ENCODE results near the gene OBP2A. TPM values are rescaled to one million over a fixed set of nuclear protein-coding genes. Genes with fewer than 3 reads are reported as not detected.
"Not testable (repeated sequence)": the region's sequence is repeated elsewhere in the genome, so short reads cannot be mapped to it uniquely, and the experiment has no call there.

OBP2A gene
- total RNA-seq, 1 donor from 2014 or later = not detected

- no peak for DNase-seq (ENCODE audit: low spot score)
These were observed 19.7 kb upstream of the OBP2A start for GRCh38 chr9:135526089-135526729.

GRCh38 chr9:135526730-135527571 lies 19.0 kb upstream of the OBP2A start:
- DNase-seq (ENCODE audit: low spot score) = no peak

- DNase-seq (ENCODE audit: low spot score) = not testable (repeated sequence)
These were observed 17.0 kb upstream of the OBP2A start for GRCh38 chr9:135528842-135529435.

GRCh38 chr9:135530146-135530545 lies 15.8 kb upstream of the OBP2A start:
- DNase-seq (ENCODE audit: low spot score) = no peak

GRCh38 chr9:135531096-135531495 lies 14.8 kb upstream of the OBP2A start:
- DNase-seq (ENCODE audit: low spot score) = no peak

DNA sequence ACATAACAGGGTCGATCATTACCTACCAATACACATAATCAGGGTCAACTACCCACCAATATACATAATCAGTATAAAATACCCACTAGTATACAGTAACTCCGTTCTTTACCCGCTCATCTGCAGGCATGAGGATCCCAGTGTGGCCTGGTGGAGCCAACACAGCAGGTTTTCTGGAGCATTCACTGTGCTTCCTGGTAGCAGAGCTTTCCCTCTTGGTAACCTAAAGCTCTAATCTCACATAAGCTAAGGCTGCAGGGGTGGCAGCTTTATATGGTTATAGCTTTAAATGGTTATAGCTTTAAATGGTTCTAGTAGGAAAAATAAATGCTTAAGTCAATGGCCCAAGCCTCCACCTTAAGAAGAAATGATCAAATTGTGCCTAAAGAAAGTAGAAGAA lies 12.8 kb upstream of the OBP2A start:
- DNase-seq (ENCODE audit: low spot score) = no peak

GRCh38 chr9:135533674-135534073 lies 12.3 kb upstream of the OBP2A start:
- DNase-seq (ENCODE audit: low spot score) = no peak

DNA sequence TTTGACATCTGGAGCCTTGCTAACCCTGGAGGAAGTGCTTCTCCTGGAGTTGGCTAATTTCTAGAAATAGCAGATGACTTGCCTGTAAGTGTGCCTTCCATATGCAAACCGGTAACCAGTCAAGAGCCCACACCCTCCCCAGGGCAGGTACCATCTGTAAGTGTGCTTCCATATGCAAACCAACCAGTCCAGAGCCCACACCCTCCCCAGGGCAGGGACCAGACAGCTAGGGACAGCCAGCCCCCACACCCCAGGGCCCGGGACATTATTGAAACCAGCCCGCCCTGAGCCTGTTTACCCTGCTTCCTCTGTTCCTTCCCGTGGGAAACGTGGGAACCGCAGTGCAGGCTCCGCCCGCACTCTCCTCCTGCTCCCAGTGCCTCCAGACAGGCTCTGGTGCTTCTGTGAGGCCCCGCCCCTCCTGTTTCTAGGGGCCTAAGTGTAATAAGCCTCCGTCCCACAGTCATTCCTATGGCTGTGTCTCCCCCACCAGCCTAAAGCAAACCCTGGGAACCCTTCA lies 11.7 kb upstream of the OBP2A start:
- DNase-seq (ENCODE audit: low spot score) = not testable (repeated sequence)

- not testable (repeated sequence) for DNase-seq (ENCODE audit: low spot score)
These were observed 11.1 kb upstream of the OBP2A start for GRCh38 chr9:135534826-135535225.

DNA sequence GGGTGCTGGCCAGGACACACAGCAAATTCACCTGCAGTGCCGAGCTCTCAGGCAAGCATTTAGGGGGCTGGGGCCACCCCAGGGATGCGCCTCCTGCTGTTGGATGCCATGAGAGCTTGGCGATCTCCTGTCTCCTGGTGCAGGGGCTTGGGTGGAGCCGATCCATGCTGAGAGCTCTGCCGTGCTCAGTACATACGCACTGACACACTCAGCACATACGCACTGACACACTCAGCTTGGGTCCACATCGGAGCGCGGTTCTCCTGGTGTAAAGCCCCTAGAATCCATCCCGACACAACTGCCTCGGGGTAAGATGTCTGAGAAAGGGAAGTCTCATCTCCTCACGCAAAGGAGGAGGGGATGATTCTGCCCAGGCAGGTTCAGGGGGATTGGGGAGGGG lies 10.3 kb upstream of the OBP2A start:
- not testable (repeated sequence) for DNase-seq (ENCODE audit: low spot score)

DNA sequence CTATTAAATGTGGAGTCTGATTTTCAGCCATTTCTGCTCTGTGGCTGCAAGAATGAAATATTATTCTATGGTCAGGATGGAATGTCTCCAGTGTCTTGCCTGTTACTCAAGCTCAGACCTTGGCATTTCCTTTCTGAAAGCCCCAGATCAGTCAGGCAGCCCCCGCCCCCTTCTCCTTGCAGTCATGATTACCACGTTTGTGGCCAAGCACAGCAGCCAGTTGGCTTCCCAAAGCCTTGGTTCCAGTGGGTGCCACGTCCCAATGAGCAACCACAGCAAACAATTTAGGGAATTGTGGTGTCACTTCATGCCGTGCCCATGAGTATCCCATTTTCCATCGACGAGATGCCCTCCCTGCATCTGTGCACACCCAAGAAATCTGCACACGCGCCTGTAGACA lies 9.7 kb upstream of the OBP2A start:
- DNase-seq (ENCODE audit: low spot score) = peak; percentile 6

DNA sequence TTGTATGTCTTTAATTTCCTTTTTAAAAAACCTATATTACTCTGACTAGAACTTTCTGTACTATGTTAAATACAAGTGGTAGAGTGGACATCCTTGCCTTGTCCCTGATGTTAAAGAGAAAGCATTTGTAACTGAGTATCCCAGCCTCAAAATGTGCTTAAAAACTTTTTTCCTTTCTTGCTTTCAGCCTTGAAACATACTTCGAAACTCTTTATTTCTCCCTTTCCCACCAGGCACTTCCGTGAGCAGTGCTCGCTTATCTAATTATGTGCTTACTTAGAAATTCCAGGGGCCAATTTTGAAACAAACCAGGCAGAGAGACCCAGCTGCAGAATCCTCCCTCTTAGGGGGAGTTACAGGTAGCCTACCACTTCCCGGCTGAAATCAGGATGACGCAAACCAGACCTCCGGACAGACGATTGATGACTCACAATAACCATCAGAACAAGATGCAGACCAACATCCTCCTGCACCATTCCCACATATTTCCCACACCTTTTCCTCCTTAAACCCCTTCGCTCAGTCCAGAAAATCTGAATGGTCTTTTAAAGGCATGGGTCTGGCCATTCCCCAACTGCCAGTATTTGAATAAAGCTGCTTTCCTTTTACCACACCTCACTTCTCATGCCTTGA lies 2.5 kb upstream of the OBP2A start:
- DNase-seq (ENCODE audit: low spot score) = peak; percentile 35

GRCh38 chr9:135544981-135545635 lies 818 bp upstream of the OBP2A start:
- no peak for DNase-seq (ENCODE audit: low spot score)

- not testable (repeated sequence) for DNase-seq (ENCODE audit: low spot score)
These were observed 1.1 kb downstream of the OBP2A start for GRCh38 chr9:135546792-135547617.

DNA sequence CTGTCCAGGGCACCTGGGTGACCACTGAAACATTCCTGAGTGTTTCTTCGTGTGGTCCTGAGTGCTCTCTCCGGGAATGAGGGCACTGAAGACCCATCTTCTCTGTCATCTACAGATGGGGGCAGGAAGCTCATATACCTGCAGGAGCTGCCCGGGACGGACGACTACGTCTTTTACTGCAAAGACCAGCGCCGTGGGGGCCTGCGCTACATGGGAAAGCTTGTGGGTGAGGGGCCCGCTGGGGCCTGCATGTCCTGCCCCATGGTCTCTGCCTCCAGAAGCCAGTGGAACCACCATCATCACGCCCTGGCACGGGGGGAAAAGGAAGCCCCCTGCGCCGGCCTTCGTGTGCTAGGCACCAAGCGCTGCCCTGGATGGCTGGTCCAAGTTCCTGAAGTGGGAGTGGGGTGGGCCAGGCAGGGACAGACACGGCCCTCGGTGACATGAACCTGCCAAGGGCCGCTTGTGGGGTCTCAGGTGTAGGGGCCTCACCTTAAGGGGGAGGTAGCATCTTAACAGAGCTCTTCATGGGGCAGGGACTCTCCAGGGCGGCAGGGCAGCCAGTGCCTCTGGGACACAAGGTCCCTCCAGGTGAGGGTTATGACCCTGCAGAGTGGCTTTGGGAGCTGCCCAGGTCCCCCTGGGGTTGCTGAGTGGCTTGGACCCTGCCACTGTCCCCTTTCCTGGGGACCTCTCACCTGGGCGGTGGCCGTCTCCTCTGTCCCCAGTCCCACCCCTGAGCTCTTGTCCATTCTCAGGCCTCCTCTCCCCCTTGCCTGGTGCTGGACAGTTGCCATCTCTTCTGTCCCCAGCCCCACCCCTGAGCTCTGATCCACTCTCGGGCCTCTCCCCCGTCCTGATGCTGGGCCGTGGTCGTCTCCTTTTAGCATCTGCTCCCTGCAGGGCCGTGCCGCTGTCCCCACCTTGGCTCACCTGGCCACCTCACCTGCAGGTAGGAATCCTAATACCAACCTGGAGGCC lies 2.1 kb downstream of the OBP2A start:
- DNase-seq (ENCODE audit: low spot score) = no peak

DNA sequence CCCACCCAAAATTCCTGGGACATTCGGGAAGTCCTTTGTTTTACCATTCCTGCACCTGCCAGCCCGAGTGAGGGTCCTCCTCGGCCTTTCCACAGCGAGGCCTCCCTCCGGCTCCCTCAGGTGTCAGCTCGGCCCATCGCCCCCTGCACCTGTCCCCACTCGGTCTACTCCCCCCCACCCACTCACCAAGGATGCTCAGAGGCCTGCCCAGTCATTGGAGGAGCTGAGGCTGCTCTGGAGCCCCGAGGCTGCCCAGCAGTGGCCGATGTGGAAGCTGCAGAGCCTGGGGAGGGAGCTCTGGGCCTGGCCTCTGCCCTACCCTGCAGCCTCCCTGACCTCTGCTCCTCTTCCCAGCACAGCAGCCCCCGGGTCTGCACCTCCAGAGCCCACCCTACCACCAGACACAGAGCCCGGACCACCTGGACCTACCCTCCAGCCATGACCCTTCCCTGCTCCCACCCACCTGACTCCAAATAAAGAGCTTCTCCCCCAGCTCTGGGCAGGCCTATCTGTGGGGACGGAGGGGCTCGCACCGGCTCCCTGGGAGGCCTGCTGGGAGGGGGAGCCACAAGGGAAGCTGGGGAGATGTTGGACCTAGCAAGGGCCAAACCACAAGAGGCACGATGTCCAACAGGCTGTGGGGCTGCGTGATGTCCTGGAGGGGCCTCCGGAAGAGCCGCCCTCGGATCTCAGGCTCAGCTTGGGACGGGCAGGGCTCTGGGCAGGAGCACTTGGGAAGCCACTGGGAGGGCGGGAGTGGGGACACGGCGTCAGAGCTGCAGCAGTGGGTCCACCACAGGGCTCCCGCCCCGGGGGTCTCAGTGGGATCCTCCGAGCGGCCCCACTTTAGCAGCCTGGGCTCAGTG lies 3.8 kb downstream of the OBP2A start:
- DNase-seq (ENCODE audit: low spot score) = not testable (repeated sequence)

DNA sequence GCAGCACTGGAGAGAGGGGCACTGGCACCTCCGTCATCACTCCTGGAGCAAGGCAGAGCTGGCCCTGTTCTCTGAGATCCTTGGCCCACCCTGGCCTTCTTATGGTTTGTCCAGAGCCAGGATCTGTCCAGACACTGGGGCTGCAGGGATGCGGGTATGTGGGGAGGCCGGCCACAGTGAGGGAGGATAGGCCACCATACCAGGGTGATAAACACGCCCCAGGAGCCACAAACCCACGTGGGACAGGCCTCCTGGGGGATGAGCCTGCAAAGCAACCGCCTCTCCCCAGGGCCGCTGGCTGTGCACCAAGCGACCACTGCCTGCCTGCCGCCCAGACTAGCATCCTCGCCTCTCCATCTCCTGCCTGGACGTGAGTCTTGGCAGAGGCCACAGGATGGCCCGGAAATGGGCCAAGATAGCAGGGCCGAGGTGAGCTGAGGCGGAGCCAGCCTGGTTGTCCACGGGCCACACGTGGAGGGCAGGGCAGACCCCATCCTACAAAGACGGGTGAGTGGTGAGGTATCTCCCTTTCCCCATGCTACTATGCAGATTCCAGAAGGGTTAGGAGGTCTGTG lies 4.5 kb downstream of the OBP2A start:
- DNase-seq (ENCODE audit: low spot score) = no peak

GRCh38 chr9:135551031-135551430 lies 5.1 kb downstream of the OBP2A start:
- no peak for DNase-seq (ENCODE audit: low spot score)
